Fibroblast of skin of abdomen (primary cell): Measurements from ENCODE around the gene CLDN34. TPM values are rescaled to one million over a fixed set of nuclear protein-coding genes. Genes with fewer than 3 reads are reported as not detected.

ENCODE experiments used
- DNase-seq: peaks from one replicate; pipeline ENCODE4 v3.0.0-alpha.2; 2013
- polyA plus RNA-seq, 2 experiments: library from polyadenylated mRNA; unstranded; fragments of 120-200 nt; gene quantifications; one replicate each; pipeline ENCODE4 v1.2.1, GENCODE V29; 2013; ENCODE audit not compliant: insufficient read length in 2 of 2

Gene CLDN34, protein sequence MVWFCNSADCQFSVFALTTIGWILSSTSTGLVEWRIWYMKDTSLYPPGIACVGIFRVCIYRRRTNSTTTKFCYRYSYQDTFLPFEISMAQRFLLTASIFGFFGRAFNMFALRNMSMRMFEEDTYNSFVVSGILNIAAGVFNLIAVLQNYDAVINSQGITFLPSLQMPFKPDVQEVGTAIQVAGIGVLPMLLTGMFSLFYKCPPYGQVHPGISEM
- not detected for polyA plus RNA-seq (2013, experiment 1 of 2; ENCODE audit: insufficient read length)
- polyA plus RNA-seq (2013, experiment 2 of 2; ENCODE audit: insufficient read length), result not detected

DNA sequence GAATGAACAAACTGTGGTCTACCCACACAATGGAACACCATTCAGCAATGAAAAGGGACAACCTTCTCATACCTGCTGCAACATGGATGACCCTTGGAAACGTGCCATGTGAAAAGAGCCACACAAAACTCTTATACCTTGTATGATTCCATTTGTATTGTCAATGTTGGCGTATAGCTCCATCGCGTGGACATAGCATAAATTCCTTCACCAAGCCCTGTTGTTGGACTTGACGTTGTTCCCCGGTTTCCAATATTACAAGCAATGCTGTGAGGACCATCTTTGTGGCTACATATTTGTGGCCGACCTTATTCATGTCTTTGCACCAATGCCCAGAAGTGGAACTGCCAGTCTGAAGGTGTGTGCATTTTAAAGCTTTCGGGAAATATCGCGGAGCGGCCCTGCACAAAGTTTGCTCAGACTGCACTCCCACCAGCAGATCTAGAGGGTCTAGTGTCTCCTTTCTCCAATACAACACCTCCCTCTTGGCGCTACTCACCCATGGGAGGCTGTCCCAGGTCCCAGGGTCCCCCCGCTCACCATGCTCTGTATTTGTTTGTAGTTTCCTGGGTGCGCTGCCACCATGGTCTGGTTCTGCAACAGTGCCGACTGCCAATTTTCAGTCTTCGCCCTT is at the start of gene CLDN34:
CLDN34 (plus strand) TSS at position 584 of the 634 bp plus-strand sequence; CDS start at position 584, 0 bp downstream.
- no peak for DNase-seq

- no peak for DNase-seq
Observed at GRCh38 chrX:9917861-9918260, 49.3 kb upstream of the CLDN34 start.

DNA sequence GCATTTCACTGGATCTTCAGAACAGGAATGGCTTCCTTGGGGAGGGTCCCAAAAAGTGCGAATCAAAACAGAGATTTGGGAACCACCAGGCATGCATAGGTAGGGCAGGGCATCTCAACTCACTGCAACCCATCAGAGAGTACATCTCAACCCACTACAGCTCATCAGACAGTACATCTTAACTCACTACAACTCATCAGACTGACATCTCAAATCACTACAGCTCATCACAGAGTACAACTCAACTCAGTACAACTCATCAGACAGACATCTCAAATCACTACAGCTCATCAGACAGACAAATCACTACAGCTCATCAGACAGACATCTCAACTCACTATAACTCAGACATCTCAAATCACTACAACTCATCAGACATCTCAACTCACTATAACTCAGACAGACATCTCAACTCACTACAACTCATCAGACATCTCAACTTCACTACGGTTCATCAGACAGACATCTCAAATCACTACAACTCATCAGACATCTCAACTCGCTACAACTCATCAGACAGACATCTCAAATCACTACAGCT is 47.5 kb upstream of the CLDN34 start:
- no peak for DNase-seq

DNA sequence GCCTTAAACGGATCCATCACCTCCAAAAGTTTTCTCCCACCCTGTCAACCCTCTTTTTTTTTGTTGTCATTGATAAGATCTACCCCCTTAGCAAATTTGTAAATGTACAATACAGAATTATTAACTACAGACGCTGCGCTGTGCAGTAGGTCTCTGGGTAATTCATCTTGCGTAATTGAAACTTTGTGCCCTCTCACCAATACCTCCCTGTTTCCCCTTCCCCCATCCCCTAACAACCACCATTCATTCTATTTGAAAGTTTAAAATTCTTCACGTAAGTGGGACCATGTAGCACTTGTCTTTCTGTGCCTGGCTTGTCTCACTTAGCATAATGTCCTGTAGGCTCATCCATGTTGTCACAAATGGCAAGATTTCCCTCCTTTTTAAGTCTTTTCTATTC is 45.8 kb upstream of the CLDN34 start:
- DNase-seq, result no peak

DNA sequence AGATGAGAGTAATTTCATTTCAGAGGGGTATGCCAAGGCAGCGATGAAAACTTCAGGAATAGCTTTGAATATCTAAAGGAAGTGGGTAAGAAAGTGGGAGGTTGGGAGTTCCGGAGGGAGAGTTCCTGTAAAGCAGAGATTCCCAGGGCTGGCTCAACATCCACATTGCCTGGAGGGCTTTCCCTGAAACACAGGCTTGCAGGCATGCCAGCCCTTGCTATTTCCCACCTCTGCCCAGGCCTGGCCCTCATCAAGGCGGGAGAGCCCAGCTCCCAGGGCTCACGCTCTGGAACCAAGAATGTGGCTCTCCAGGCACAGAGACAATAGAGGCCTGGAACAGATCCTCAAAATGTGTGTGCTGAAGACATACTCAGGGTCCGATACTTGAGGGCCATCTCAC is 43.8 kb upstream of the CLDN34 start:
- no peak for DNase-seq

DNA sequence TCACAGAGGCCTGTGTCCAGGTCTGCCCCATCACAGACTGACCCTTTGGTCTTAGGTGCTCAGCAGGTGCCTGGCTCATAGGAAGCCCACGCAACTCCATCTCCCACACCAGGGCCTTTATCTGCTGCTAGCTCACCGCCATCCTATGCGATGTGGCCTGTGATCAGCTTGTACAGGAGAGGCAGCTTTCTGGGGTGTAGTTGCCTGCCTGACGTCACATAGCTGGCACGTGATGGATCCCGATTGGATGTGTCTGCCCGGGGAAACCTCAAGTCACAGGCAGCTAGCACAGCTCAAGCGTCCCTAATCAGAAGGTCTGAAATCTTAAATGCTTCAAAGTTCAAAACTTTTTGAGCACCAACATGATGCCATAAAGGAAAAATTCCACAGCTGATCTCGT is 41.2 kb upstream of the CLDN34 start:
- no peak for DNase-seq

- no peak for DNase-seq
Observed at GRCh38 chrX:9927698-9928482, 39.3 kb upstream of the CLDN34 start.

DNA sequence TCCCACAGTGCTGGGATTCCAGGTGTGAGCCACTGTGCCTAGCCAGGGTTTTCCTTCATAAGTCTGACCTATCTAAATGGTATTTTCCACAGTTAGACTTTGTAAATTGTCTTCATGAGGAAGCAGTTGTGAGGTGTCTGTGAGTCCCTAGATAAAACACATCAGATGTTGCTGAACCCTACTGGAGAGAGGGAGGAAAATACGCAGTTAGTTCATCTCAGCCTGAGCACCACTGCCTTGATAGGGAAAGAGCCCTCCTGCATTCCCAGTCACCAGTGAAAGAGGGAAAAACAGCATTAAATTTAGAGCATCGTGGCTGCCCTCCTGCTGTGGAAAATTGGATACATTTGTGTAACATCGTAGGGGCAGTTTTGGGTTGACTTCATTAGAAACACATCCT is 31.7 kb upstream of the CLDN34 start:
- DNase-seq, result no peak

GRCh38 chrX:9937761-9938160 is 29.4 kb upstream of the CLDN34 start:
- no peak for DNase-seq

DNA sequence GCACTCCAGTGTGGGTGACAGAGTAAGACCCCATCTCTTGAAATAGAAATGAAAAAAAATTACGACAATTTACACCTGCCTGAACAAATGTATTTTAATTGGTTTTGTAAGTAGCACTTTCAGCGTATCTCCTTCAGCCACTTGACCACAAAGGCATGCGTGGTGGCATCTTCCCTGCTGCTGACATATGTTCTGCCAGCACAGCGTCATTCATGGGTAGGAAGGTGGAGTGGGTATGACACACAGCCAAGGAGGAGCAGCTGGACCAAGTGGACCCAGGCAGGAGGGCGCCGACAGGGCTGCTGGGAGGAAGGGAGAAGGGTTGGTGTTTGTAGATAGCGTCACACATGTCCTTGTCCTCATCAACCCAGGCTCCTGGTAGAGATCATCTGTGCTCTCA is 28.6 kb upstream of the CLDN34 start:
- DNase-seq, result no peak

DNA sequence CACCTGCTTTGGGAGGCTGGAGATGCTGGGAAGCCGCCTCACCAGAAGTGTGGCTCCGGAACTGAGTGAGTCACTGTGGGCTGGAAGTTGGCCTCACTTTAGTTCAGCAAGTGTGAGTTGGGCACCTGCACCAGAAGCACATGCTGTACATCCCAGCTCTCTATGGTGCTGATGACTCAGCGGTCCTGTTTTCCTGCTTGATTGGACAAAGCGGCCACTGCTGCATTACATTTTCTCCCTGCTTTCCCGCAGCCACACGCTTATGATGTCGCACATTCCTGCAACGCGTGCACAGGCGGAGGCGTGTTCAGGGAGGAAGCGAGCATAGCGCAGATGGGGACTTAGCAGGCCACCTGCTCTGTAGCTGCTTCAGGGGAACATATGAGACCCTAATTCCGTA is 26.7 kb upstream of the CLDN34 start:
- DNase-seq, result peak; percentile 45

- DNase-seq, result no peak
Observed at GRCh38 chrX:9942086-9942485, 25.1 kb upstream of the CLDN34 start.

- no peak for DNase-seq
Observed at GRCh38 chrX:9943420-9943819, 23.7 kb upstream of the CLDN34 start.

- DNase-seq, result no peak
Observed at GRCh38 chrX:9947131-9947794, 19.9 kb upstream of the CLDN34 start.

GRCh38 chrX:9948406-9948805 is 18.8 kb upstream of the CLDN34 start:
- DNase-seq, result peak; percentile 4

DNA sequence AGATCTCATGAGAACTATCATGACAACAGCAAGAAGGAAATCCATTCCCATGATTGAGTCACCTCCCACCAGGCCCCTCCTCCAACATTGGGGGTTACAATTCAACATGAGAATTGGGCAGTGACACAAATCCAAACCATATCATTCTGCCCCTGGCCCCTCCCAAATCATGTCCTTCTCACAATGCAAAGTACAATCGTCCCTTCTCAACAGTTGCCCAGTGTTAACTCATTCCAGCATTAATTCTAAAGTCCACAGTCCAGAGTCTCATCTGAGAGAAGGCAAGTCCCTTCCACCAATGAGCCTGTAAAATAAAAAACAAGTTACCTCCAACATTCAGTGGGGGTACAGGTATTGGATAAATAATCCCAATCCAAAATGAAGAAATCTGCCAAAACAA is 14.9 kb upstream of the CLDN34 start:
- DNase-seq, result no peak

- DNase-seq, result no peak
Observed at GRCh38 chrX:9953396-9953795, 13.8 kb upstream of the CLDN34 start.

DNA sequence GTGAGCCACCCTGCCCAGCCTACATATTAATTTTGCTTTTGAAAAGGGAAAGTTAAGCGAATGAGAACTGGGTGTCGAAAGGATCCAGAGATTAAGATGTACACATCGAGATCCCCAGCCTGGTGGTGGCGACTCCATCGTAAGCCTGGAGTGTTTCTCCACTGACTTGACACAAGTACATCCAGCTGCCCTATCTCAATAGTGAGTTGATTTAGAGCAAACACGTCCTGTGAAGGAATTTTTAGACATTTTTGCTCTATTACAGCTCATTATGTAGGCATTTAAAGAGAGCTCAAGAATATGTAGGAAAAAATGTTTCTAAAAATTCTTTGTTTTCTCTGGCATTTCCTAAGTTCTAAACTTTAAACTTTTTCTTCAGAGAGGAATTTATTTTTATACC is 11.7 kb upstream of the CLDN34 start:
- DNase-seq, result peak; percentile 70

DNA sequence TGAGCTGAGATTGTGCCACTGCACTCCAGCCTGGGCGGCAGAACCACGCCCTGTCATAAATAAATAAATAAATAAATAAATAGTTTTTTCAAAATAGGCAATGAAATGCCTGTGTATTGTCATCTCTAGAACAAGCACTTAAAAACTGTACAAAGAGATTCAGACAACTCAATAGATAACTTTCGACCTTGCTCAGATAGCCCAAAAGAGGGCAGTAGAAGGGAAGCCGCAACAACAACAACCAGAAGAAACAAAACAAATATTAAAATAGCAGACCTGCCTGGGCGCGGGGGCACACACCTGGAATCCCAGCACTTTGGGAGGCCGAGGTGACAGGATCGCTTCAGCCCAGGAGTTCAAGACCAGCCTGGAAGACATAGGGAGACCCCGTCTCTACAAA is 9.4 kb upstream of the CLDN34 start:
- no peak for DNase-seq

GRCh38 chrX:9958183-9958582 is 9.0 kb upstream of the CLDN34 start:
- no peak for DNase-seq

- DNase-seq, result no peak
Observed at GRCh38 chrX:9961750-9962149, 5.4 kb upstream of the CLDN34 start.

- DNase-seq, result no peak
Observed at GRCh38 chrX:9977635-9978034, 10.5 kb downstream of the CLDN34 start.

DNA sequence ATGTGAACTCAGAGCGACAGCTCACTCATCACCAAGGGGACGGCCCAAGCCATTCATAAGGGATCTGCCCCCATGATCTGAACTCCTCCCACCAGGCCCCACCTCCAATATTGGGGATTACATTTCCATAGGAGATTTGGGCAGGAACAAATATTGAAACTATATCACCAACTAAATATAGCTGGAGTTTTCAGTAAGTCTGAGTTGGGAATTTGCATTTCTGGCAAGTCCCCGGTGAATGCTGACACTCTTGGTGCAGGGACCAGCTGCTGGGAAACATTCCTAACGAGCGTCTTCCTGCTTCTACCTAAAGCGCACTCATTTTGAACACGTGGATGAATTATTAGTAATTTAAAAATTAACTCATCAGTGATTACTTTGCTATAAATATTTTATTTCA is 13.2 kb downstream of the CLDN34 start:
- no peak for DNase-seq
